Cerebellar nuclear complex (tissue), 1 donor: ENCODE measurements around the gene FASN.

Experiments used
- DNase-seq, 2 experiments: peaks; one replicate each; lab custom pipeline; 2025; lab: John Stamatoyannopoulos, UW

FASN gene

DNA sequence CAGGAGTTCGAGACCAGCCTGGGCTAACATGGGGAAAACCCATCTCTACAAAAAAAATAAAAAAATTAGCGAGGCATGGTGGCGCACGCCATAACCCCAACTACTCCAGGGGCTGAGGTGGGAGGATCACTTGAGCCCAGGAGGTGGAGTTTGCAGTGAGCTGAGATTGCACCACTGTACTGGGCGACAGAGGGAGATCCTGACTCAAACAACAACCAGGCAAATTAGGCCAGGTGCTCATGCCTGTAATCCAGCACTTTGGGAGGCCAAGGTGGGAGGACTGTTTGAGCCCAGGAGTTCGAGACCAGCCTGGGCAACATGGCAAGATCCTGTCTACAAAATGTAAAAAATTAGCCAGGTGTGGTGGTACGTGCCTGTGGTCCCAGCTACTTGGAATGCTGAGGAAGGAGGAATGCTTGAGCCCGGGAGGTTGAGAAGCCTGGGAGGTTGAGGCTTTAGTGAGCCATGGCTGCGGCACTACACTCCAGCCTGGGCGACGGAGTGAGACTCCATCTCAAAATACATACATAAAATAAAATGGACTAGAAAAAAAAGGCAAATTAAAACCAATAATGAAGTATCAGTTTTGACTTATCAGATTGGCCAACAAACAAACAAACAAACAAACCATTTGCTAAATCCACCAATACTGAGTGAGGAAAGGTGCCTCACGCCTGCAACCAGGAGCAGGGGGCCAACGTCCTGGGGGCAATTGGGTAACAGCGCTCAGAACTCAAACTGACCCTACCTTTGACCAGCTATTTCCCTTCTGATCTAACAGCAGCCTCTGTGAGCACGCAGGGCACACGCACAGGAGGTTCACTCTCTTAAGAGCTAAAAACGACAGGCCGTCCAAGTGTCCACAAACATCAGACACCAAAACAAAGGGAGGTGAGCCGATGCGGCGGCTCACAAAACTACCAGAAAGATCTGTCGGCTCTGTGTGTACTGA is 19.4 kb upstream of the FASN start:
- no peak for DNase-seq

DNA sequence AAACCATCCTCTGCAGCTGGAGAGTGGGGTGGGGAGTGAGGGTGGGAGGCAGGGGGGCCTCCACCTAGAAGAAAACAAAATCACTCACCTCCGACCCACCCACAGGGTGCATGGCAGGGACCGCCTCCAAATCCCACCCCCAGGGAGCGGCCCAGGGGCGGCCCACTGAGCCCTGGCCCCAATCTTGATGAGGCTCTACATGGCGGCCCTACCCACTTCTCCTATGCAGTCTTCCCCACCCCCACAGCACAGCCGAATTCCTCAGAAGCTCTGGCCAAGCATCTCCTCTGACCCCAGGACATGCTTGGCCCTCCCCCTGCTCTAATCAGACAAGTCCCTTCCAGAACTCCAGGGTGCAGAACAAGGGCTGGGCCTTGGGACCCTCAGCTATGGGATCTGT is 18.2 kb upstream of the FASN start:
- no peak for DNase-seq

DNA sequence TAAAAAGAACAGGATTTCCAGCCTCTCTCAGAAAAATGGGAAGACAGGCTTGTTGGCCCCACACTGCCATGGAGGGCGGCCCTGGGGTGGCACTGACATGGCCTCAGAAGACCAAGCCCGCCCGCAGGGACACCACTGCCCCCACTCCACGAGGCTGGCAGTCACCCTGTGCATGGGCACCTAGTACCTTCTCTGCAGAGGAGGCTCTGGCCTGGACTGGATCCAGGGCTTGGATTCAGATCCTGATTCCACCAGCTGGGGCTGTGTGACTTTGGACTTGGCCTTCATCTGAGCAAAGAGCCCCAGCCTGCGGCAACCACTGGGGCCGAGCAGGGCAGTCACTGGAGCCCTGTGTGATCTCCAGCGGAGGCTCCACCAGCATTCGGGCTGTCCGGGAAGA is 16.8 kb upstream of the FASN start:
- no peak for DNase-seq

DNA sequence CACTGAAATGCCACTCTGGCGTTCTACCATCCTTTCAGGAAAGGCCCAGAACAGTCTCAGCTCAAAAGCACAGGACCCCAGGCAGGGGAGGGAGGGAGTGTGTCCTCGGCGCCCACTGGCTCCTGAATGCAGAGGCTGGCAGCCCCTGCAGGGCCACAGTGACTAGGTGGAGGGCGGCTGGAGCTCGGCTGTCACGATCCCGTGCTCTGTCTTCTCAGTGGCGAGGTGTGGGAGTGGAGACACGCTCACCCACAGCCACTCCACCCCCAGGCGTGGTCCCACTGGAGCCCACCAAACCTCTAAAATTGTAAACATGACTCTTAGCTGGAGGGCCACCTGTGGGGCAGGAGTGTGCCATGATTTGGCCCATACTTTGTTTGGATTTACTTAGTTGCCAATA is 16.4 kb upstream of the FASN start:
- DNase-seq, result no peak

DNA sequence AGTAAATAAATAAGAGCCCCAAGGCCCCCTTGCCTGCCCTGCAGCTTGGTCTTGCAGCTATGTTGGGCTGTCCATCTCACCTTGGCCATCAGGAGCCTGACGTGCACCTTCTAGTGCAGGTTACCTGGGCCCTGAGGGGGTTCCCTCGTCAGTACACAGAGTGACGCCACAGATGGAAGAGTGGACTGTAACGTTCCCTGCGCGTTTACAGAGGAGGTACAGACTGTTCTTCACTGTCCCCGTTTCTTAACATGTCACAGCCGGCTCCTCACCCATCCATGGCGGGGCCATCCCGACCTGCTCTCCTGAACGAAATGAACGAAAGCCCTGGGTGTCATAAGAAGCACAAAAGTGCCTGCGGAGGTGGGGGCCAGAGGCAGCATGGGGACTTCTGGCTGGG is 15.9 kb upstream of the FASN start:
- DNase-seq, result no peak

DNA sequence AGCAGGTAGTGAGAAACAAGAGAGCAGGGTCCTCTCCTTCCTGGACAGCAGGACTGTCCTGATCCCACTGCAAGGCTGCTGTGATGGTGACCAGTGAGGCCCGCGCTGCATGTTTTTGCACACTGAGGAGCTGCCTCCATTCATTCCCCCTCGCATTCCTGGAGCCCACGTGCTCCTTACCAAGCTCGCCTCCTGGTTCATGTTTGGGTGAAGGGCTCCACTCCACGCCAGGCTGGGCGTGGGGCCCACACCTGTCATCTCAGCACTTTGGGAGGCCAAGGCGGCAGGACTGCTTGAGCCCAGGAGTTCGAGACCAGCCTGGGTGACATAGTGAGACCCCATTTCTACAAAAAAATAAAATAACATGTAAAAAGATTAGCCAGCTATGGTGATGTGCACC is 15.4 kb upstream of the FASN start:
- no peak for DNase-seq

DNA sequence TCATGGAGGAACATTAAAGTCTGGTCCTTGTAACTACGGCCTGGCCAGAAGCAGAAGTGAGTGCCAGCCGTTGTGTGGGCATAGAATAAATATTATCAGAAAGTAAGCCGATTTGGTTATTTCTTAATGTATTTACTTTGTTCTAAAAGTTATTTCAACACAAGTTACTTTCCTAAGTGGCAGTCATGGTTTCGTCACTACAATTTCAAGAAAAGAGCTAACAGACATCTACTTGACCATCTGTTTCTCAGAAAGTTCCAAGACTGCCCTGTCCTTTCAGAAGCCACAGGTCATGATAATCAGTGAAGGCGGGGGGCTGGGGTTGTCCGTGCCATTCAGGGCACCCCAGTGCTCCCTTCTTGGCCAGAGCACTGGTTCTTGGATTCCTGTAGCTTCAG is 14.9 kb upstream of the FASN start:
- DNase-seq, result no peak

DNA sequence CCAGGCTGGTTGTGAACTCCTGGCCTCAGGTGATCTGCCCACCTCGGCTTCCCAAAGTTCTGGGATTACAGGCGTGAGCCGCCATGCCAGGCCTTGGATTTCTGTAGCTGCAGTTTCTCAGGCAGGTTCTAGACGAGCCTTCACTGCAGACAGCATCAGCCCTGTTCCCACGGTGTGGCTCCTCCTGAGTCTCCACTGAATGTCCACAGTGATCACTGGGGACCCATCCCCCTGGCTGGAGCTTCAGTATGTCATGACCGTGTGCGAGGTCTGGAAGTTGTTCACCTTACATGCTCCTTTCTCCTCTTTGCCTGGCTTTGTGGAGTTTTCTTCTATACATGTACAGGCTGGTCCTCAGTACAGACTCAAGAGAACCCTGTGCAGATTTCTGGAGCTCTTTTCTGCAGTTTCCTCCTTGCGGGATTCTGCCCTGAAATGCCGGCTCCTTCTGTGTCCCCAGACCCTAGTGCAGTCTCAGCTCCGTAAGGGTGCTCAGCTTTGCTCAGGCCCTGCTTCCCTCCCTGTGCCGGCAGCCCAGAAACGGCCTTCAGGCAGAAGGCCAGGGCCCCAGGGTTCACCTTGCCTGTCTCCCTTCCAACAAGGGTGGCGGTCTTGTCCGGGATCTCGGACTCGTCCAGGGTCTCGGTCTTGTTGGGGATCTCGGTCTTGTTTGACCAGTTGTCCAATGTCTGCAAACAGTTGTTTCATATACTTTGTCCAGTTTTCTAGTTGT is 14.3 kb upstream of the FASN start:
- no peak for DNase-seq

DNA sequence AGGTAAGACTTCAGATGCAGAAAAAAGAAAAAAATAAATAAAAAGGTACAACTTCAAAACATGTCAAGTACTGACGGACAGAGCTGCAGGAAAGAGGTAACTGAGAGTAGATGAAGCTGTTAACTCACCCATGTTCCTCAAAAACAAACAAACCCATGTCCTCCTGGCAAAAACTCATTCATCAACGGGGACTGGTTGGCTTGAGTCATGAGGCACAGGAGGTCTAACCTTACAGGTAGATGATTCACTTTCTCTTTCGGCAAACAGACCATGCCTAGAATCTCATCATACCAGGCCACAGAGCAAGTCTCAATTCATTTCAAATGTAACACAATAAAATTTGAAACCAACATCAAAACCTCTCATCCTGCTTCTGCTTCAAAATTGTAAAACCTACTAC is 12.3 kb upstream of the FASN start:
- no peak for DNase-seq

DNA sequence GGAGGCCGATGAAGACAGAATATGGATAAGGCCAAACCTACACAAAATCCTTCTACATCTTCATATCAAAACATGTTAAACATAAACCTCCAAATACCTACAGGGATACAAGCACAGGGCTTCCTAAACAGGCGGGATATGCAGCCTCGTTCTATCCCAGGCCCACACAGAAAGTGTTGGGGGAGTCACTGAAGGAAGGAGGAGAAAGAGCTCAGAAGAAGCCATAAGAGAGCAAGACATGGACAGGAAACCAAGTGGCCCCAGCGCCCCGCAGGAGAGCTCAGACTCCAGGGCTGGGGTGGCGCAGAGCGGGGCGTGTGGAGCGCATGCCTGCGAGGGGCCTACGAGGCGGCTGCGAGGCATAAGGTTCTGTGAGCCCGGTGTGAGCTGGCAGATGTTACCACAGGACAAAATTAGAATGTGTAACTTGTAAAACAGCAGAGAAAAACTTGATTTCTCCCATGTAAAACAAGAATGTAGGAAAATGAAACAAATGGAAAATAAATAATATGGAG is 11.0 kb upstream of the FASN start:
- no peak for DNase-seq

DNA sequence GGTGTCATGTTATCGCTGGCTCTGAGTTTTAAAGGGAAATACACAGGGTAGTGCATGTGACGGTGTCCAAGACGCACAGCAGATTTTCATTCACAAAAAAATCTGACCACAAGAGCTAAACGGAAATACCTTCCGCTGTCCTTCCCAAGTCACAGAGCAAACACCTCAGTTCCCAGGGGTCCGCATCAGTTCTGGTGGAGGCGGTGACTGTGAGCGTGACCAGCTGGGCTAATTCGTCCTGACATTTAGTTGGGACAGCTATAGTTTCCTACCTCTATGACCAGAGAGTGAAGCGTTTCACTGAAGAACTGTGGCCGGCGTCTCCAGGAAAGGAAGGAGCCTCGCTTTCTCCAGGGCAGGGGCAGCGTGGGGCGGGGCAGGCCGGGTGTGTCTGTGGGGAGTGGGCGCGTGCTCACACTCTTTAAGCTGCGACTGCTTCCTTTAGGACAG is 10.5 kb upstream of the FASN start:
- DNase-seq, result no peak

DNA sequence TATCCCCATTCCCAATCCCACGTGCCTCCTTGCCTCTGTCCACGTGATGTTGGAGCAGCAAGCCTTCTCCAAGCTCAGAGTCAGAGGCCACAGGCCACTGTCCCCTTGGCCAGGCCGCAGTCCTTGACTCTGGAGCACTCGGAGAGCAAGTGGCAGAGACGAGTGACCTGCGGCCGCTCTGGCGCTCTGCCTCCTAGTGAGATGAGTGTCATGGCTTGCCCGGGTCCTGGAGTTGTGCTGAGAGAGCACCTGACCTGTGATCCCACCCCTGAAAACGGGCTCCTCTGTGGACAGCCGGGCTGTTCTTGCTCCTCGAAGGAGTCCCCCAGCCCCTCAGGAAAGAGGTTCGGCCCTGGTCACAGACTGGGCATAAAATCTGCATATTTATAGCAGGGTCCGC is 10.0 kb upstream of the FASN start:
- no peak for DNase-seq

DNA sequence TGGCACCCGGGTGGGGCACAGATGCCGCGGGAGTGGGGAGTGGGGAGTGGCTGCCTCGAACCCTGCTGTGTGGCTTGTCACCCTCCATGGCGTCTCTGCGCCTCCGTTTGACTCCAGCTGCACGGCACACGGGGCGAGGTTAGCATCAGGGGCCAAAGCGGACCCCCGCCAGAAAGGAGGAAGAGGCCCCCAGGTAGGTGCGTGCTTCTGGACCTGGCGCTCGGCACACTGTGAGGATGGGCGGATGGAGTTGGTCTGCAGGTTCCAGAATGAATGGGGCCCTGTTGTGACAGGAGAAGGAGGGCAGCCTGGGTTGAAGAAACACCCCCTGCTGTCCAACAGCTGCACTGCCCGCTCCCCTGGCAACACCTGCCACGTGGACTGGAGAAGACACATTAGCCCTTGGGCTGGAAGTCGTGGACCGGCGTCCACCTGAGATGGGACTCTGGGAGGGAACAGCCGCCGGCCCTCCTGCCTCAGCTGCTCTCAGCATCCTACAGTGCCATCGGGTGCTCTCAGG is 9.4 kb upstream of the FASN start:
- DNase-seq, result no peak

DNA sequence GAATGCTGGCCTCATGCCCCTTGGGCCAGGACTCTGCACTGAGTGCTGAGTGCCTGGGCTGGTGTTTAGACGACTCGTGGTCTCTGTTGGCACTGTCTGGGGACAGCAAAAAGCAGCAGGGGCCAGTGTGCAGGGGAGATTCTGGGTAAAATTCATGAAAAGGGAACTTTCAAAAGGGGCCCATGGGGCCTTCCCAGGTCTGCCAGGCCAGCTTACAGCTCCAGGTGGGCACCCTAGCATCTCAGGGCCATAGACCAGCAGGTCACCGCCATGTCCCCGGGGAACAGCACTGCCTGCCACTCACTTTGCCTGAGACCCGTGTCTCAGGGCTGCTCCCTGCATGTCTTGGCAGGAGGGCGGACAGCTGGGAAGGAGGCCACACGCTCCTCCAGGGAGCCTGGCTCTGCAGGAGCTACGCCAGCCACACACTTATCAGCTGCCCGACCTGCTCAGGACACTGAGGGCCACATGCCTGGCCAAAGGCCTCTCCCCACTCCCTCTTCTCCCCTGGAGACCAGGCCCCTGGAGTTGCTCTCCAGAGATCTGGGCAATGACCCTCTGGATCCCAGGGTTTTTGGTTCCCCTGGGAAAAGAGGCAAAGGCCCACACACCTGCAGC is 8.8 kb upstream of the FASN start:
- DNase-seq, result no peak

DNA sequence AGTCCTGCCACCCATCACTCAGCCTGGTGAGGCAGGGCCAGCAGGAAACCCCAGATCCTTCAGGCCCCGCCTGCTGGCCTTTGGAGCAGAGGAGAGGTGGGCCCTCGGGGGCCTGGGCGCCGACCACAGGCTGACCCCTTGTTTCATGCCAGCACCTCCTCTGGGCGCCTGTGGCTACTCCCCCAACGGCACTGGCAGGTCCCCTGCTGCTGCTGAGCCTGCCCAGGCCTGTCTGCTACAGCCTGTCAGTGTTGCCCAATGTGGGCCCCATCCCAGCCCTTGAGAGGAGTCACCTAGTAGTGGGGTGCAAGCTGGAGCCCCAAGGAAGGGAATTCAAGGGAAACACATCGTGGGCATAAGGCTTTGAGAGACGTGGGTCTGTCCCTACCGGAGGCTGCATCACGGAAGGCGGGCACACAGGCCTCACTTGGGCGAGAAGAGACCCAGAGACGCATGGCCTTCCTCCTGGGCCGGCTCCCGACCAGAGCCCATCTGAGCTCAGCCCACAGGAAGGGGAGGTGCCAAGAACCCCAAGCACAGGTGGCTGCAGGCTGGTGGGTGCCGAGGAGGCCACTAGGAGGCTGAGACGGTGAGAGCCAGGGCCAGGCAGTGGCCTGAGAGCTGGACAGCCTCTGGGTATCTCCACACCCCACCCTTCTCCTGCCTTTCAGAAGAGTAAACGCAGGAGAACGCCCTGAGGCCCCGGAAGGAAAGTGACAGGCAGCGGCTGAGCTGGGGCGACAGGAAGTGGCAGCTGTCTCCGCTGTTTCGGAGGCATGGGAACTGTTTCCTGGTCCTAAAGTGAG is 8.0 kb upstream of the FASN start:
- DNase-seq, result no peak

DNA sequence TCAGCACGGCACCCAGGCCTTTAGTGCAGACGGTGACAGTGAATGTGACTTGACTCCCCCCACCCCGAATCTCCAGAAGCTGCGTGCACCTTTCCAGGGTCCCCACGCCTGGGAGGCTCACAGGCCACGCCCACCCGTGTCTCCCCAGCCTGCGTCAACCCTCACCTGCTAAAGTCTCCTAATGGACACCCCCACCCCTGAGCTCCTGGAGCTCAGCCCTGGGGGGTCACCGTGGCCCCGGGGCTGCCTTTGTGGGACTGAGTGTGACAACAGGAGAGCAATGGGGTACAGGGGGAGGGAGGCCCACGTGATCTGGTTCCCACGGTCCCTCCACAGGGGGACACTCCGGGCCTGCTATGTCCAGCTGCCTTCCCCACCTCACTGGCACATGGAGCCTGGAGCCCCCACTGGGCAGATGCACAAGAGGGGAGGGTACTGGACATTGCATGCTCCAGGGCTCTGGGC is 7.4 kb upstream of the FASN start:
- DNase-seq, result no peak

DNA sequence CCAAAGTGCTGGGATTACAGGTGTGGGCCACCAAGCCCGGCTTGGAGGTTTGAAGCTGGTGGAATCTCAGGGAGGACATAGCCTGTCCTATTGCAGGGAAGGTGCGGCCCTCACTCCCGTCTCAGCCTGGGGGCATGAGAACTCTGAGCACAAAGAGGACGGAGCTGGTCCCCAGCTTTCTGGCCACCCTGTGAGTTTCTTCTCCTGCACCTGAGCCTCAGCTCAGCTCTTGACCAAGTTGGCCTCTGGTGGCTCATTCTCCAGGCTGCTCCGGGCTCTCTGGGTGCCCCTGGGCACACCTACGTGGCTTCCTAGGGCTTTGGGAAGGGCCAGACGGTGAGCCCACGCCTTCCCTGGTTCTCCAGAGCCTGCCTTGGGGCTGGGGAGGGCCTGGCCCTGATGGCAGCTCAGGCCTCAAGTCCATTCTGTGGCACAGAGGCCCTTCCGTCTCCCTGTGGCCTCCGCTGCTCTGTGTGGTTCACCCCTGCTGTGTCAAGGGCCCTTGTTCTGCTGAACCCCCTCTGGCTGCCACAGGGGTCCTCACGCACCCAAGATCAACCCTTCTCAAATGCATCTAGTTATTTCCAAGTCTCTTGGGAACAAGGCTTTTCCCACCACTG is 6.9 kb upstream of the FASN start:
- DNase-seq, result no peak

DNA sequence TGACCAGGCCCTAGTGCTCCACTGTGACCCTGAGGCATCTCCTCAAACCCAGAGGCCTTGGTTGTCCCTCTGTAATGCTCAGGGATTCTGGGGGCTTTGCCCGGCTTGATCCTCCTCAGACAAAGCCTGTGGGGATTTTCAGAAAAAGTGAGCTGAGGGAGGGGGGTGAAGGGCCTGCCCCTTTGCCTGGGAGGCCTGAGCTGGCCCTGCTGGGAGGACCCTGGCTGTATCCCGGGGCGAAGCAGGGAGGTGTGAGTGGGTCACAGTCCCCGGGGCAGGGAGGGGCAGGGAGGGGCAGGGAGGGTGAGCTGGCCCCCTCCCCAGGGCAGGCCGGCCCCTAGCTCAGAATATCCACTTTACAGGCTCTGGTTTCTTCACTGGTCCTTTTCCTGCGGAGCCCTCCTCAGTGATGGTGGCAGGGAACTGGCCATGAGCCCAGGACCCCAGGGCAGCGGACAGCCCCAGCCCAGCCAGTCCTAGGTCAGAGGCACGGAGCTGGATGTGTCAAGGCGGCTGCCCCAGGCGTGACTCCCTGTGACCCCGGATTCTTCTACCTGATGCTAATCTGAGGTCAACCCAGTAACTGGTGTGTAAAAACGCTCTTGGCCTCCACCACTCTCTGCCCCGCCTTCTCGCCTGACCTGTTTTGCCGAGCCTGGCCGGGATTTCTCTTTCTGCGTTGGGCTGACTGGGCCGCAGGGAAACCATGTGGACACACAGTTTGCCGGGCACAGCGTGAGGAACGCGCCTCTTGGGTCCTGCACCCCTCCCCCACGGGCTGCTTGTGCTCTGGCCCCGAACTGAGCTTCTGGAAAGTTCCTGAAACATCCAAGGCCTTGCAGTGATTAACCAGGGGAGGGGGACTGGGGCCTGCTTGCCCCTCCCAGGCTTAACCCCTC is 5.8 kb upstream of the FASN start:
- no peak for DNase-seq

DNA sequence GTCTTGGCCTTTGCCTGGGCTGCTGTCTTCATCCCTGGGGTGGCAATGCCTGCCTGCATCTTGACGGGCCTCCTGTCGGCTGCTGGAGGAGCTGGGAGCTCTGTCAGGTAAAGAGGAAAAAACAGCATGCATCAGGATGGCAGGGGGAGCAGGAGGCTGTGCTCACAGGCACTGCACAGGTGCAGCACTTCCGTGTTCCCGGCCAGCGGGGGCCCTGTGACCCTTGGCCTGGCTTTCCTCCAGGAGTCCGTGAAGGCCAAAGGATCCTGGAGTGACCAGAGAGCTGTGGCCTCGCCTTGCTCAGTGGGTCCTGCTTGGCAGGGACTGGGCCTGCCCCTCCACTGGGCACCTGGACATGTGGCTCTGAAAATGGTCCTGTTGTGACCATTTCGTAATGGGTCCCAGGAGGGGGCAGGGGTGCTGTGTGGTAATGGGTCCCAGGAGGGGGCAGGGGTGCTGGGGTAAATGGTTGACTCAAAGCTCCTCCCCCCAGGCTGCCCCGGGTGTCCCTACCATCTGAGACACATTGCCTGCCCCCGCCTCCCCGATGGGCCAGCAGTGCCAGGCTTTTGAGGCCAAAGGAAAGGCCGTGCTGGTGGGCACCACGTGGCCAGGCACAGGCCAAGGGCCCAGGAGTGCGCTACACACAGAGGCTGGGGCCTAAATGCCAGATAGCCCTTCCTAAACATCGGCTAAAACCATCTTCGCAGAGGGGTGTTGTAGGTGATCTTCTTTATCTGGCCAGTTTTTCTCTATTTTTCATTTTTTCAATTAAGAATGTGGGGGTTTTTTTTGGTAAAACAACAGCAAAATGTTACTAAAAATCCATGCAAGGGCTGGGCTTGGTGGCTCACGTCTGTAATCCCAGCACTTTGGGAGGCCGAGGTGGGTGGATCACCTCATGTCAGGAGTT is 4.0 kb upstream of the FASN start:
- DNase-seq, result no peak
